HCT116 (cell line): Measurements from ENCODE around the gene HSBP1. TPM values are rescaled to one million over a fixed set of nuclear protein-coding genes. Genes with fewer than 3 reads are reported as not detected.

Source experiments
- ATAC-seq: fragments of 200-7000 bp; cut with Tn5 transposase; 2 replicates; pipeline ENCODE4 v1.9.1; 2020; ENCODE audit warnings: mild to moderate bottlenecking, moderate library complexity
- BruUV-seq: library from RNA; stranded (reverse); fragments of 400-500 nt; replicated peaks from 2 replicates; lab custom pipeline; 2021; lab: Mats Ljungman, UMichigan
- CTCF ChIA-PET: fragments of 300-600 bp; sonication (Branson Sonifier 250); formaldehyde crosslinking; loops from one replicate; lab custom pipeline; 2021; ENCODE audit warnings: antibody characterized with exemption; lab: Charles Lee
- POLR2A ChIA-PET: fragments of 300-600, 350-600 bp; sonication (Branson Sonifier 250); formaldehyde crosslinking; loops from one replicate; lab custom pipeline; 2021; ENCODE audit warnings: antibody characterized with exemption; lab: Charles Lee
- RAD21 ChIA-PET, 2 experiments: fragments of 300-600 bp; sonication (Branson Sonifier 250); formaldehyde crosslinking; loops; one replicate each; lab custom pipeline; 2023; ENCODE audit warnings: low total read pairs in 2 of 2; ENCODE audit not compliant: uncharacterized antibody in 2 of 2, unreplicated experiment in 2 of 2, low non-redundant PET in 1 of 2; lab: Charles Lee
- DNase-seq: peaks from one replicate; pipeline ENCODE4 v3.0.0-alpha.2; 2010; ENCODE audit warnings: low read depth, low spot score
- H2AFZ ChIP-seq: fragments of 200-600 bp; shearing (Covaris generic), sonication (generic); 2 replicates; pipeline ENCODE4 v1.6.1; 2017; ENCODE audit warnings: low read depth, mixed run types, mixed read lengths, antibody characterized with exemption, low read length; ENCODE audit not compliant: poor library complexity, severe bottlenecking
- H3K27ac ChIP-seq: 2 replicates; pipeline ENCODE4 v1.5.1; 2012; ENCODE audit warnings: low read depth, low read length
- H3K27me3 ChIP-seq: fragments of 200-600 bp; sonication (generic); 2 replicates; pipeline ENCODE4 v1.6.1; 2016; ENCODE audit warnings: mixed run types, low read length, mixed read lengths; ENCODE audit not compliant: insufficient read depth
- H3K36me3 ChIP-seq, 2 experiments: fragments of 200-500 bp in 1 of 2; fragments of 200-600 bp in 1 of 2; sonication (Bioruptor generic) in 1 of 2; sonication (generic) in 1 of 2; 2 replicates each; pipeline versions ENCODE4 v1.5.1 to v1.6.1; 2014 to 2016; ENCODE audit warnings: low read length in 2 of 2, inconsistent platforms in 1 of 2, mixed read lengths in 1 of 2, mixed run types in 1 of 2; ENCODE audit not compliant: insufficient read depth in 2 of 2, control insufficient read depth in 1 of 2
- H3K4me1 ChIP-seq, 2 experiments: fragments of 200-600 bp in 1 of 2; sonication (generic) in 1 of 2; 2 replicates each; pipeline versions ENCODE4 v1.5.1 to v1.6.1; 2012 to 2017; ENCODE audit warnings: low read length in 2 of 2, inconsistent platforms in 1 of 2, mild to moderate bottlenecking in 1 of 2, mixed read lengths in 1 of 2, mixed run types in 1 of 2, moderate library complexity in 1 of 2; ENCODE audit not compliant: insufficient read depth in 2 of 2, control insufficient read depth in 1 of 2
- H3K4me2 ChIP-seq: fragments of 200-600 bp; sonication (generic); 2 replicates; pipeline ENCODE4 v1.6.1; 2017; ENCODE audit warnings: mixed run types, low read length, mixed read lengths
- H3K4me3 ChIP-seq, 2 experiments: fragments of 200-600 bp in 1 of 2; sonication (generic) in 1 of 2; replicated peaks in 1 of 2; 2 replicates each; pipeline ENCODE4 v1.5.1; 2011 to 2016; ENCODE audit warnings: low read length in 2 of 2, control low read depth in 1 of 2, low read depth in 1 of 2, mild to moderate bottlenecking in 1 of 2, mixed read lengths in 1 of 2, mixed run types in 1 of 2
- H3K79me2 ChIP-seq: fragments of 200-600 bp; sonication (generic); 2 replicates; pipeline ENCODE4 v1.6.1; 2017; ENCODE audit warnings: mild to moderate bottlenecking, mixed run types, low read length, moderate library complexity, mixed read lengths; ENCODE audit not compliant: insufficient read depth
- H3K9ac ChIP-seq: fragments of 200-600 bp; sonication (generic); 2 replicates; pipeline ENCODE4 v1.6.1; 2016; ENCODE audit warnings: low read length, mixed read lengths
- H3K9me2 ChIP-seq: fragments of 200-600 bp; sonication (generic), shearing (Covaris generic); 2 replicates; pipeline ENCODE4 v1.6.1; 2017; ENCODE audit warnings: mixed run types, mild to moderate bottlenecking, moderate library complexity; ENCODE audit not compliant: insufficient read depth
- H3K9me3 ChIP-seq, 2 experiments: fragments of 200-500 bp in 1 of 2; fragments of 200-600 bp in 1 of 2; sonication (Bioruptor generic) in 1 of 2; sonication (generic) in 1 of 2; 2 replicates each; pipeline ENCODE4 v1.6.1; 2014 to 2017; ENCODE audit warnings: low read length in 2 of 2, mixed read lengths in 2 of 2, inconsistent platforms in 1 of 2, low read depth in 1 of 2, mild to moderate bottlenecking in 1 of 2, mixed run types in 1 of 2, moderate library complexity in 1 of 2; ENCODE audit not compliant: control insufficient read depth in 1 of 2, insufficient read depth in 1 of 2
- H4K20me1 ChIP-seq: fragments of 200-600 bp; sonication (generic), shearing (Covaris generic); 2 replicates; pipeline ENCODE4 v1.6.1; 2017; ENCODE audit warnings: mixed run types, mild to moderate bottlenecking, moderate library complexity; ENCODE audit not compliant: insufficient read depth
- CBX3 ChIP-seq: IDR thresholded peaks from 2 replicates; pipeline ENCODE4 v1.6.1; 2012; ENCODE audit warnings: low read depth
- CEBPB ChIP-seq: IDR thresholded peaks from 2 replicates; pipeline ENCODE4 v1.6.1; 2012; ENCODE audit warnings: low read depth
- EGR1 ChIP-seq: IDR thresholded peaks from 2 replicates; pipeline ENCODE4 v1.6.1; 2012; ENCODE audit warnings: low read depth
- EZH2phosphoT487 ChIP-seq: fragments of 200-600 bp; IDR thresholded peaks from 2 replicates; pipeline ENCODE4 v1.6.1; 2018; ENCODE audit warnings: antibody characterized with exemption, borderline replicate concordance
- FOSL1 ChIP-seq: IDR thresholded peaks from 2 replicates; pipeline ENCODE4 v1.6.1; 2012; ENCODE audit warnings: low read depth
- JUND ChIP-seq: IDR thresholded peaks from 2 replicates; pipeline ENCODE4 v1.6.1; 2012
- SIN3A ChIP-seq: IDR thresholded peaks from 2 replicates; pipeline ENCODE4 v1.6.1; 2012; ENCODE audit warnings: low read depth
- SP1 ChIP-seq: IDR thresholded peaks from 2 replicates; pipeline ENCODE4 v1.6.1; 2012; ENCODE audit warnings: low read depth
- YY1 ChIP-seq: IDR thresholded peaks from 2 replicates; pipeline ENCODE4 v1.6.1; 2011; ENCODE audit warnings: low read length, low read depth, moderate library complexity, mild to moderate bottlenecking; ENCODE audit not compliant: insufficient replicate concordance; ENCODE audit errors: extremely low read depth
- ZFX ChIP-seq: fragments of 450-650 bp; IDR thresholded peaks from 2 replicates; pipeline ENCODE4 v1.6.1; 2017
- ZNF274 ChIP-seq: fragments of 200-500 bp; sonication (Bioruptor generic); IDR thresholded peaks from 2 replicates; pipeline ENCODE4 v1.6.1; 2014; ENCODE audit warnings: mild to moderate bottlenecking, low read depth, low read length, inconsistent platforms
- intact Hi-C: fragments of 100-400 bp; cut with micrococcal nuclease; formaldehyde crosslinking; loops from 2 replicates; pipeline ENCODE4 v1.10.0; 2022
- total RNA-seq: library from RNA; stranded (reverse); gene quantifications from one replicate; pipeline ENCODE4 v1.2.1, GENCODE V29; 2021; ENCODE audit not compliant: unreplicated experiment
- TF ChIP-seq, protein P1 (sequence below): IDR thresholded peaks from 2 replicates; pipeline ENCODE4 v1.6.1; 2012
- TF ChIP-seq, protein P2 (sequence below): IDR thresholded peaks from 2 replicates; pipeline ENCODE4 v1.6.1; 2012; ENCODE audit warnings: low read depth
- TF ChIP-seq, protein P3 (sequence below), 3 experiments: fragments of 200-600 bp in 1 of 3; sonication (generic) in 1 of 3; IDR thresholded peaks in 2 of 3; conservative IDR thresholded peaks in 1 of 3; 2 replicates each; pipeline ENCODE4 v1.5.1; 2012 to 2017; ENCODE audit warnings: low read depth in 2 of 3, low read length in 2 of 3, antibody characterized with exemption in 1 of 3, borderline replicate concordance in 1 of 3, control low read depth in 1 of 3, mild to moderate bottlenecking in 1 of 3, mixed read lengths in 1 of 3, mixed run types in 1 of 3, moderate library complexity in 1 of 3; ENCODE audit not compliant: insufficient read depth in 1 of 3

Gene HSBP1
- total RNA-seq, 1 experiment from 2014 or later, result 270 TPM

DNA sequence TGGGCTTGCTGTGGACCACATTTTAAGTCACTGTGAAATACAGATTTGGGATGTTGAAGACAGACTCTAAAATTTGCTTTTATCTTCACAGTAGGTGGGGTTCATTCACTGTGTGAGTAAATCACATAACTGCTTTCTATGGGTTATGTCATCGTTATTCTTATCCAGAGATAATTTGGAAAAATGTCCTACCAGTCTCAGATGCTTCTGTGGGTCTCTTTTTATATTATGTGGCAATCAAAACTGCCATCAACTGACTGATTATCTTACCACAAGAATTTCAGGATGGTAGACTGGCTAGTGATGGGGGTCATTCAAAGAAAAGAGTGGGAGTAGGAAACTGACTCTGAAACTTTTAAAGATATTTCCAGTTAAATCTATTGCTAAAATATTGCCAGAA is 3.1 kb downstream of the HSBP1 start:
- ChIA-PET CTCF (no interaction called here), RAD21 (interaction anchor here in 1 of 2 experiments (0.6 kb wide), 1 partner anchor 303 kb away, joined by 3 read pairs; no protein-coding TSS in a partner anchor), POLR2A (interaction anchor here (0.6 kb wide), 1 partner anchor 173 kb away, joined by 4 read pairs; no protein-coding TSS in a partner anchor)
- no peak overlapping the region for H3K9ac ChIP-seq
- no peak for DNase-seq
- peaks cover 5 to 18% of the 10 kb centered on the region in 2 experiments; a peak in 3 of 4 replicates for H3K36me3 ChIP-seq
- no peaks in the 10 kb centered on the region for H4K20me1 ChIP-seq
- peak overlapping the region; percentile 91; the same call in 1 of the 2 replicates for H3K4me2 ChIP-seq
- intact Hi-C loops, result no loop called here
- TSS peak; percentile 2 for BruUV-seq
- no peaks in the 10 kb centered on the region for H3K9me2 ChIP-seq
- TF ChIP-seq, protein P1, sequence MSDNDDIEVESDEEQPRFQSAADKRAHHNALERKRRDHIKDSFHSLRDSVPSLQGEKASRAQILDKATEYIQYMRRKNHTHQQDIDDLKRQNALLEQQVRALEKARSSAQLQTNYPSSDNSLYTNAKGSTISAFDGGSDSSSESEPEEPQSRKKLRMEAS, result no peak
- TF ChIP-seq CBX3 (0 out of 2 replicates have a peak, but pooled peaks have one; percentile 3), ZFX (no peak), SP1 (no peak), FOSL1 (no peak)
- TF ChIP-seq, all 23 proteins: peak for 1
- ATAC-seq, result no peak
- Histone ChIP-seq H3K4me3 (no peak overlapping the region), H2AFZ (no peak overlapping the region), H3K9me3 (no peaks in the 10 kb centered on the region), H3K4me1 (peaks cover 18 to 31% of the 10 kb centered on the region in 2 experiments), H3K79me2 (peaks cover 42% of the 10 kb centered on the region), H3K27me3 (no peaks in the 10 kb centered on the region), H3K27ac (no peak overlapping the region)

DNA sequence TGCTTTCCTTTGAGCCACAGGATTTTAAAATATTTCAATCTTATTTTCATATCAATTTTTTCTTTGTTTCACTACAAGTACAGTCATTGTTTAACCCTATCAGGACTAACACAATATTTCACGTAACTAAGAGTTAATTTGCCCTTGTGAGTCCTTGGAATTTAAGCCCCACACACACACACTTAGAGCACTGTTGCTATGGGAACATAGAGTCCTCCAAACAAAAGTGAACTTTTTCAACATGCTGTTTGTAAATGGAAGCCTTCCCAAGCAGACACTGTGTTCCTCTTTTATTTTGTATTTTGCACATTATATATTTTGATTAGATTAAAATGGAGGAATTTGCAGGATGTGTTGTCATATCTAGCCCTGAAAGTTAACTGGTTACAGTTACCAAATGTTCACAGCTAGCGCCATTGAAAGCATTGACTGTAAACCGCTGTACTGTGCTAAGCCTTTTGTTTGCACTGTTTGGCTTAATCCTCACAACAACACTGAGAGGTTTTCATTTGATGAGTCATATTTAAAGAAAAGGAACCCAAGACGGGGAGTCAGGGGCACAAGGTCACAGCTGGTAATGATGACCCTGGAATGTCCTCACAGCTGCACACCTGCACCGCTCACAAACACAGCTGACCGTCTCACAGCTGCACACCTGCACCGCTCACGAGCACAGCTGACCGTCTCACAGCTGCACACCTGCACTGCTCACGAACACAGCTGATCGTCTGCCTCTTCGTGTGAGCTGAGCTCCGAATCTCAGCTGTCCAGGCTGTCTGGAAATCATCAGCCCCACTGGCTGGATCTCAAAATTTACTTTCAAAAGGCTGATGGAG is 6.3 kb downstream of the HSBP1 start:
- H3K4me3 ChIP-seq, result no peak overlapping the region
- no peaks in the 10 kb centered on the region for H3K27me3 ChIP-seq
- H3K4me2 ChIP-seq, result no peak overlapping the region
- ChIA-PET RAD21 (no interaction called here), CTCF (interaction anchor here (2.2 kb wide), 1 partner anchor 13 kb away, joined by 5 read pairs; no protein-coding TSS in a partner anchor), POLR2A (no interaction called here)
- no peak overlapping the region for H2AFZ ChIP-seq
- H3K9me3 ChIP-seq, result no peaks in the 10 kb centered on the region
- ATAC-seq, result peak; percentile 25
- H3K4me1 ChIP-seq, result peaks cover 15 to 29% of the 10 kb centered on the region in 2 experiments
- no TSS peak for BruUV-seq
- no peak overlapping the region for H3K27ac ChIP-seq
- no peak for DNase-seq
- H3K9ac ChIP-seq, result no peak overlapping the region
- intact Hi-C loops, result no loop called here
- H3K79me2 ChIP-seq, result peaks cover 30% of the 10 kb centered on the region
- H3K36me3 ChIP-seq, result peaks cover 5 to 18% of the 10 kb centered on the region in 2 experiments; a peak in 3 of 4 replicates
- no peaks in the 10 kb centered on the region for H3K9me2 ChIP-seq
- H4K20me1 ChIP-seq, result no peaks in the 10 kb centered on the region
- TF ChIP-seq SIN3A, result no peak
- no peak for TF ChIP-seq JUND
- no peak for TF ChIP-seq EZH2phosphoT487
- TF ChIP-seq ZNF274, result no peak
- TF ChIP-seq, protein P2, sequence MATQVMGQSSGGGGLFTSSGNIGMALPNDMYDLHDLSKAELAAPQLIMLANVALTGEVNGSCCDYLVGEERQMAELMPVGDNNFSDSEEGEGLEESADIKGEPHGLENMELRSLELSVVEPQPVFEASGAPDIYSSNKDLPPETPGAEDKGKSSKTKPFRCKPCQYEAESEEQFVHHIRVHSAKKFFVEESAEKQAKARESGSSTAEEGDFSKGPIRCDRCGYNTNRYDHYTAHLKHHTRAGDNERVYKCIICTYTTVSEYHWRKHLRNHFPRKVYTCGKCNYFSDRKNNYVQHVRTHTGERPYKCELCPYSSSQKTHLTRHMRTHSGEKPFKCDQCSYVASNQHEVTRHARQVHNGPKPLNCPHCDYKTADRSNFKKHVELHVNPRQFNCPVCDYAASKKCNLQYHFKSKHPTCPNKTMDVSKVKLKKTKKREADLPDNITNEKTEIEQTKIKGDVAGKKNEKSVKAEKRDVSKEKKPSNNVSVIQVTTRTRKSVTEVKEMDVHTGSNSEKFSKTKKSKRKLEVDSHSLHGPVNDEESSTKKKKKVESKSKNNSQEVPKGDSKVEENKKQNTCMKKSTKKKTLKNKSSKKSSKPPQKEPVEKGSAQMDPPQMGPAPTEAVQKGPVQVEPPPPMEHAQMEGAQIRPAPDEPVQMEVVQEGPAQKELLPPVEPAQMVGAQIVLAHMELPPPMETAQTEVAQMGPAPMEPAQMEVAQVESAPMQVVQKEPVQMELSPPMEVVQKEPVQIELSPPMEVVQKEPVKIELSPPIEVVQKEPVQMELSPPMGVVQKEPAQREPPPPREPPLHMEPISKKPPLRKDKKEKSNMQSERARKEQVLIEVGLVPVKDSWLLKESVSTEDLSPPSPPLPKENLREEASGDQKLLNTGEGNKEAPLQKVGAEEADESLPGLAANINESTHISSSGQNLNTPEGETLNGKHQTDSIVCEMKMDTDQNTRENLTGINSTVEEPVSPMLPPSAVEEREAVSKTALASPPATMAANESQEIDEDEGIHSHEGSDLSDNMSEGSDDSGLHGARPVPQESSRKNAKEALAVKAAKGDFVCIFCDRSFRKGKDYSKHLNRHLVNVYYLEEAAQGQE, result no peak
- no peak for TF ChIP-seq EGR1
- TF ChIP-seq CBX3, result no peak
- no peak for TF ChIP-seq YY1
- TF ChIP-seq, protein P3, sequence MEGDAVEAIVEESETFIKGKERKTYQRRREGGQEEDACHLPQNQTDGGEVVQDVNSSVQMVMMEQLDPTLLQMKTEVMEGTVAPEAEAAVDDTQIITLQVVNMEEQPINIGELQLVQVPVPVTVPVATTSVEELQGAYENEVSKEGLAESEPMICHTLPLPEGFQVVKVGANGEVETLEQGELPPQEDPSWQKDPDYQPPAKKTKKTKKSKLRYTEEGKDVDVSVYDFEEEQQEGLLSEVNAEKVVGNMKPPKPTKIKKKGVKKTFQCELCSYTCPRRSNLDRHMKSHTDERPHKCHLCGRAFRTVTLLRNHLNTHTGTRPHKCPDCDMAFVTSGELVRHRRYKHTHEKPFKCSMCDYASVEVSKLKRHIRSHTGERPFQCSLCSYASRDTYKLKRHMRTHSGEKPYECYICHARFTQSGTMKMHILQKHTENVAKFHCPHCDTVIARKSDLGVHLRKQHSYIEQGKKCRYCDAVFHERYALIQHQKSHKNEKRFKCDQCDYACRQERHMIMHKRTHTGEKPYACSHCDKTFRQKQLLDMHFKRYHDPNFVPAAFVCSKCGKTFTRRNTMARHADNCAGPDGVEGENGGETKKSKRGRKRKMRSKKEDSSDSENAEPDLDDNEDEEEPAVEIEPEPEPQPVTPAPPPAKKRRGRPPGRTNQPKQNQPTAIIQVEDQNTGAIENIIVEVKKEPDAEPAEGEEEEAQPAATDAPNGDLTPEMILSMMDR (IDR thresholded peaks at IDR 0.05 in 2 of 3, conservative IDR thresholded peaks at IDR 0.05 in 1 of 3; ENCODE audit: borderline replicate concordance in 1 of 3, insufficient read depth in 1 of 3, low read depth in 2 of 3, low read length in 2 of 3), result no peak
- no peak for TF ChIP-seq CEBPB
